OCI-LY1 (cell line): ENCODE results near the gene SMAD3.
"Not testable (repeated sequence)": the region's sequence is repeated elsewhere in the genome, so short reads cannot be mapped to it uniquely, and the experiment has no call there.

Experiments
- H2AFZ ChIP-seq: fragments of 200-600 bp; sonication (generic), shearing (Covaris generic); 2 replicates; pipeline ENCODE4 v1.6.0; 2014; ENCODE audit warnings: antibody characterized with exemption, mild to moderate bottlenecking, low read length
- H3F3A ChIP-seq: fragments of 200-600 bp; sonication (generic), shearing (Covaris generic); 2 replicates; pipeline ENCODE4 v1.6.0; 2014; ENCODE audit warnings: mild to moderate bottlenecking, antibody characterized with exemption, low read length, moderate library complexity; ENCODE audit not compliant: insufficient read depth
- H3K27ac ChIP-seq: fragments of 200-600 bp; sonication (generic); 2 replicates; pipeline ENCODE4 v1.5.1; 2014; ENCODE audit warnings: low read length, mixed run types, mild to moderate bottlenecking, low read depth; ENCODE audit not compliant: poor library complexity, severe bottlenecking
- H3K27me3 ChIP-seq: fragments of 200-600 bp; sonication (generic); 2 replicates; pipeline ENCODE4 v1.6.0; 2014; ENCODE audit warnings: antibody characterized with exemption, mild to moderate bottlenecking, low read length, moderate library complexity; ENCODE audit not compliant: insufficient read depth
- H3K36me3 ChIP-seq: fragments of 200-600 bp; sonication (generic); 2 replicates; pipeline ENCODE4 v1.6.1; 2014; ENCODE audit warnings: mild to moderate bottlenecking, antibody characterized with exemption, low read length, moderate library complexity, mixed read lengths; ENCODE audit not compliant: insufficient read depth
- H3K4me1 ChIP-seq: fragments of 200-600 bp; sonication (generic); 2 replicates; pipeline ENCODE4 v1.5.1; 2014; ENCODE audit warnings: mild to moderate bottlenecking, low read length, moderate library complexity; ENCODE audit not compliant: insufficient read depth, severe bottlenecking
- H3K4me2 ChIP-seq: fragments of 200-600 bp; sonication (generic), shearing (Covaris generic); 2 replicates; pipeline ENCODE4 v1.6.1; 2014; ENCODE audit warnings: low read length
- H3K4me3 ChIP-seq: fragments of 200-600 bp; sonication (generic); 2 replicates; pipeline ENCODE4 v1.5.1; 2014; ENCODE audit warnings: low read length, low read depth, mild to moderate bottlenecking, mixed read lengths; ENCODE audit not compliant: poor library complexity, severe bottlenecking
- H3K79me2 ChIP-seq: fragments of 200-600 bp; shearing (Covaris generic); 2 replicates; pipeline ENCODE4 v1.6.1; 2016; ENCODE audit warnings: mixed run types, low read length, mixed read lengths; ENCODE audit not compliant: insufficient read depth
- H3K9ac ChIP-seq: fragments of 200-600 bp; sonication (generic), shearing (Covaris generic); 2 replicates; pipeline ENCODE4 v1.6.1; 2014; ENCODE audit warnings: mild to moderate bottlenecking, low read length, mixed read lengths
- H3K9me2 ChIP-seq: fragments of 200-600 bp; sonication (generic), shearing (Covaris generic); 2 replicates; pipeline ENCODE4 v1.6.1; 2014; ENCODE audit warnings: low read depth, mild to moderate bottlenecking, low read length, mixed read lengths
- H3K9me3 ChIP-seq: fragments of 200-600 bp; shearing (Covaris generic); 2 replicates; pipeline ENCODE4 v1.6.1; 2014; ENCODE audit warnings: low read length, mixed read lengths
- H4K20me1 ChIP-seq: fragments of 200-600 bp; sonication (generic), shearing (Covaris generic); 2 replicates; pipeline ENCODE4 v1.6.0; 2016; ENCODE audit warnings: mild to moderate bottlenecking, low read length; ENCODE audit not compliant: insufficient read depth
- EZH2 ChIP-seq: fragments of 200-600 bp; sonication (generic), shearing (Covaris generic); IDR thresholded peaks from 2 replicates; pipeline ENCODE4 v1.8.0; 2017; ENCODE audit warnings: borderline replicate concordance, mixed run types, mild to moderate bottlenecking, antibody characterized with exemption, low read length, moderate library complexity, mixed read lengths
- TF ChIP-seq, protein P1 (sequence below): fragments of 200-600 bp; sonication (generic), shearing (Covaris generic); IDR thresholded peaks from 2 replicates; pipeline ENCODE4 v1.5.1; 2017; ENCODE audit warnings: mild to moderate bottlenecking, antibody characterized with exemption, low read length, moderate library complexity, mixed read lengths

Gene SMAD3

GRCh38 chr15:67018441-67018840 lies 47.0 kb upstream of the SMAD3 start:
- H3K27me3 ChIP-seq = no peaks in the 10 kb centered on the region
- H3K79me2 ChIP-seq = no peaks in the 10 kb centered on the region
- H3K9me2 ChIP-seq = no peaks in the 10 kb centered on the region
- no peak overlapping the region for H3K4me2 ChIP-seq
- no peaks in the 10 kb centered on the region for H4K20me1 ChIP-seq
- H3K4me1 ChIP-seq = peaks cover 7% of the 10 kb centered on the region
- H3K9me3 ChIP-seq = no peaks in the 10 kb centered on the region
- no peak overlapping the region for H2AFZ ChIP-seq
- H3K9ac ChIP-seq = no peak overlapping the region
- TF ChIP-seq, protein P1, sequence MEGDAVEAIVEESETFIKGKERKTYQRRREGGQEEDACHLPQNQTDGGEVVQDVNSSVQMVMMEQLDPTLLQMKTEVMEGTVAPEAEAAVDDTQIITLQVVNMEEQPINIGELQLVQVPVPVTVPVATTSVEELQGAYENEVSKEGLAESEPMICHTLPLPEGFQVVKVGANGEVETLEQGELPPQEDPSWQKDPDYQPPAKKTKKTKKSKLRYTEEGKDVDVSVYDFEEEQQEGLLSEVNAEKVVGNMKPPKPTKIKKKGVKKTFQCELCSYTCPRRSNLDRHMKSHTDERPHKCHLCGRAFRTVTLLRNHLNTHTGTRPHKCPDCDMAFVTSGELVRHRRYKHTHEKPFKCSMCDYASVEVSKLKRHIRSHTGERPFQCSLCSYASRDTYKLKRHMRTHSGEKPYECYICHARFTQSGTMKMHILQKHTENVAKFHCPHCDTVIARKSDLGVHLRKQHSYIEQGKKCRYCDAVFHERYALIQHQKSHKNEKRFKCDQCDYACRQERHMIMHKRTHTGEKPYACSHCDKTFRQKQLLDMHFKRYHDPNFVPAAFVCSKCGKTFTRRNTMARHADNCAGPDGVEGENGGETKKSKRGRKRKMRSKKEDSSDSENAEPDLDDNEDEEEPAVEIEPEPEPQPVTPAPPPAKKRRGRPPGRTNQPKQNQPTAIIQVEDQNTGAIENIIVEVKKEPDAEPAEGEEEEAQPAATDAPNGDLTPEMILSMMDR = no peak
- TF ChIP-seq EZH2 = no peak
- H3K4me3 ChIP-seq = no peak overlapping the region
- H3F3A ChIP-seq = no peaks in the 10 kb centered on the region
- H3K36me3 ChIP-seq = no peaks in the 10 kb centered on the region
- no peak overlapping the region for H3K27ac ChIP-seq

- Histone ChIP-seq H3K4me2 (no peak overlapping the region), H3K4me3 (no peak overlapping the region), H3K9me2 (no peaks in the 10 kb centered on the region), H3K79me2 (no peaks in the 10 kb centered on the region), H3K27me3 (no peaks in the 10 kb centered on the region), H3K4me1 (peaks cover 7% of the 10 kb centered on the region), H3K36me3 (no peaks in the 10 kb centered on the region), H2AFZ (no peak overlapping the region), H4K20me1 (no peaks in the 10 kb centered on the region), H3K9me3 (no peaks in the 10 kb centered on the region), H3K9ac (no peak overlapping the region), H3K27ac (no peak overlapping the region), H3F3A (no peaks in the 10 kb centered on the region)
- no peak for TF ChIP-seq EZH2
- TF ChIP-seq, protein P1 = no peak
Observed at GRCh38 chr15:67019069-67019468, 46.3 kb upstream of the SMAD3 start.

DNA sequence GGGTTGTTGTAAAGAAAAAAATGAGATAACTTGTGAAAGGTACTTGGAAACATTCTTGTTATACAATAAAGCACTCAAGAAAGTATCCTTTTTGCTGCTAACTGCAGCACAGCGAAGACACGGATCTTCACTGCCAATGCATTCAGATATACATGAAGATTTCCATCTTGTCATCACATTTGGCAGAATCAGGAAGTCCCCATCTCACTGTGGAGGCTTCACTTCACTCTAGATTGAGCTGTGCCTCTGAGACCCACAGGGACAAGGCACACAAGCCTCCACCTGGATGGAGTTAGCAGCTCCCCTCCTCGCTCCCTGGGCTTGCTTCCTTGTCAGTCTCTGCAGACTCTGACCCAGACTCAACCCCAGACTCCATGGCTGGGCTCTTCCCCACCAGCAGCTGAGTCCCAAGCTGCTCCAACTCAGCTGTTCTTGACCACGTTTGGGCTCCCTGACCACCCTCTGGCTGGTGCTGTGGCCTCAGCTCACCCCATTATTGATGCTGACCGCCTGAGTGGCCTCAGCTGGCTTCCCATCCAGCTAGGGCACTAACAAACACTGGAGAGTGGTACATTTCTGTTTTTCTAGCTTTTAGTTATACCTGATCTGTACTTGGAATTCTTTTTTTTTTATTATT lies 45.4 kb upstream of the SMAD3 start:
- Histone ChIP-seq H3F3A (no peaks in the 10 kb centered on the region), H3K27ac (no peak overlapping the region), H3K36me3 (no peaks in the 10 kb centered on the region), H3K4me3 (no peak overlapping the region), H3K9me2 (no peaks in the 10 kb centered on the region), H2AFZ (no peak overlapping the region), H3K4me2 (no peak overlapping the region), H3K27me3 (no peaks in the 10 kb centered on the region), H4K20me1 (no peaks in the 10 kb centered on the region), H3K9ac (no peak overlapping the region), H3K4me1 (peaks cover 7% of the 10 kb centered on the region), H3K9me3 (no peaks in the 10 kb centered on the region), H3K79me2 (no peaks in the 10 kb centered on the region)
- TF ChIP-seq, protein P1 = no peak
- no peak for TF ChIP-seq EZH2

GRCh38 chr15:67020668-67021067 lies 44.7 kb upstream of the SMAD3 start:
- not testable (repeated sequence) for H3K79me2 ChIP-seq

More at GRCh38 chr15:67020668-67021067, 44.7 kb upstream of the SMAD3 start:
- H3K27me3 ChIP-seq, H3K4me3 ChIP-seq, H3F3A ChIP-seq, H3K4me1 ChIP-seq, H3K9ac ChIP-seq, H3K9me3 ChIP-seq, H4K20me1 ChIP-seq, H3K36me3 ChIP-seq, H3K9me2 ChIP-seq, H3K27ac ChIP-seq, H2AFZ ChIP-seq, H3K4me2 ChIP-seq: not testable (repeated sequence)
